ENCODE results near the gene DCBLD2.

DNA sequence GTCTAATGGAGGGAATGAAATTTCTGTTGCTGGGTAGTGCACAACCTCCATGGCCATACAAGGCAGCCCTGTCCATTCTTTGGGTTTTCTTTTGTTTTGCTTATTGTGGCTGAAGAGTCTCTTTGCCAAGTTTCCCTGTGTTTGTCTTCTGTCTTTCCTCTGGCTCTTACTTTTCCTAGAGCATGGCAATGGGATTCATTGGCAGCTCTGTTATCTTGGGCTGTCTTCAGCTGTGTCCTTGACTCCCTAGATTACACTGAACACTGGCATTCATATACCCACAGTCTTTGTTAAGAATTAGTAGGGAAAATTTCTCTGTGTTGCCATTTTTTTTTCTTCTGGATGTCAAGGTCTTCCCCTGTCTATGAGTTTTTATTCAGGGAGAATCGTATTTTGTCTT is 16.1 kb upstream of the DCBLD2 start:
- TF ChIP-seq, protein P1, sequence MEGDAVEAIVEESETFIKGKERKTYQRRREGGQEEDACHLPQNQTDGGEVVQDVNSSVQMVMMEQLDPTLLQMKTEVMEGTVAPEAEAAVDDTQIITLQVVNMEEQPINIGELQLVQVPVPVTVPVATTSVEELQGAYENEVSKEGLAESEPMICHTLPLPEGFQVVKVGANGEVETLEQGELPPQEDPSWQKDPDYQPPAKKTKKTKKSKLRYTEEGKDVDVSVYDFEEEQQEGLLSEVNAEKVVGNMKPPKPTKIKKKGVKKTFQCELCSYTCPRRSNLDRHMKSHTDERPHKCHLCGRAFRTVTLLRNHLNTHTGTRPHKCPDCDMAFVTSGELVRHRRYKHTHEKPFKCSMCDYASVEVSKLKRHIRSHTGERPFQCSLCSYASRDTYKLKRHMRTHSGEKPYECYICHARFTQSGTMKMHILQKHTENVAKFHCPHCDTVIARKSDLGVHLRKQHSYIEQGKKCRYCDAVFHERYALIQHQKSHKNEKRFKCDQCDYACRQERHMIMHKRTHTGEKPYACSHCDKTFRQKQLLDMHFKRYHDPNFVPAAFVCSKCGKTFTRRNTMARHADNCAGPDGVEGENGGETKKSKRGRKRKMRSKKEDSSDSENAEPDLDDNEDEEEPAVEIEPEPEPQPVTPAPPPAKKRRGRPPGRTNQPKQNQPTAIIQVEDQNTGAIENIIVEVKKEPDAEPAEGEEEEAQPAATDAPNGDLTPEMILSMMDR (CRISPR knock-in tag; IDR thresholded peaks at IDR 0.05): no peak
- no peak for TF ChIP-seq HDAC2 (CRISPR knock-in tag; IDR thresholded peaks at IDR 0.05)
- no peak for TF ChIP-seq ZNF263 (CRISPR knock-in tag; IDR thresholded peaks at IDR 0.05)
- TF ChIP-seq POLR2AphosphoS5 (IDR thresholded peaks at IDR 0.05; ENCODE audit: low read depth, low read length): no peak
- no peak for TF ChIP-seq ZNF670 (CRISPR knock-in tag; IDR thresholded peaks at IDR 0.05; ENCODE audit: borderline replicate concordance)
- no peak for TF ChIP-seq ZNF777 (CRISPR knock-in tag; IDR thresholded peaks at IDR 0.05)
- no peak for TF ChIP-seq POLR2A (IDR thresholded peaks at IDR 0.05; ENCODE audit: insufficient read depth in 1 of 2, low read depth in 2 of 2, low read length in 2 of 2)
- no peak for TF ChIP-seq CEBPB (IDR thresholded peaks at IDR 0.05; ENCODE audit: borderline replicate concordance, low read depth, low read length)
- TF ChIP-seq ZNF552 (CRISPR knock-in tag; IDR thresholded peaks at IDR 0.05; ENCODE audit: borderline replicate concordance): no peak
- TF ChIP-seq, protein P2, sequence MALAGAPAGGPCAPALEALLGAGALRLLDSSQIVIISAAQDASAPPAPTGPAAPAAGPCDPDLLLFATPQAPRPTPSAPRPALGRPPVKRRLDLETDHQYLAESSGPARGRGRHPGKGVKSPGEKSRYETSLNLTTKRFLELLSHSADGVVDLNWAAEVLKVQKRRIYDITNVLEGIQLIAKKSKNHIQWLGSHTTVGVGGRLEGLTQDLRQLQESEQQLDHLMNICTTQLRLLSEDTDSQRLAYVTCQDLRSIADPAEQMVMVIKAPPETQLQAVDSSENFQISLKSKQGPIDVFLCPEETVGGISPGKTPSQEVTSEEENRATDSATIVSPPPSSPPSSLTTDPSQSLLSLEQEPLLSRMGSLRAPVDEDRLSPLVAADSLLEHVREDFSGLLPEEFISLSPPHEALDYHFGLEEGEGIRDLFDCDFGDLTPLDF (CRISPR knock-in tag; IDR thresholded peaks at IDR 0.05): no peak
- TF ChIP-seq REST (IDR thresholded peaks at IDR 0.05; ENCODE audit: borderline replicate concordance in 1 of 2, low read depth in 1 of 2, low read length in 2 of 2): no peak
- TF ChIP-seq MXI1 (IDR thresholded peaks at IDR 0.05; ENCODE audit: borderline replicate concordance, low read depth, low read length): no peak
- no peak for TF ChIP-seq BCL3 (CRISPR knock-in tag; IDR thresholded peaks at IDR 0.05)

Measured in HepG2 (cell line).